Thoracic aorta (tissue), 2 donors: ENCODE results near the gene SEC61A2. TPM values are rescaled to one million over a fixed set of nuclear protein-coding genes. Genes with fewer than 3 reads are reported as not detected.

Experiments
- ATAC-seq: fragments of 150-250 bp; one replicate; pipeline ENCODE4 v1.8.0; 2017; ENCODE audit warnings: low read depth; ENCODE audit not compliant: insufficient number of reproducible peaks, low FRiP score
- DNase-seq: peaks from one replicate; pipeline ENCODE4 v3.0.0-alpha.2; 2020; ENCODE audit warnings: low spot score
- H3K27ac ChIP-seq, 2 donors: fragments of 200-600 bp; sonication (generic); 1 replicate in 1 of 2; 2 replicates in 1 of 2; pipeline ENCODE4 v1.5.1; 2016; ENCODE audit warnings: mild to moderate bottlenecking in 2 of 2, moderate library complexity in 2 of 2
- H3K27me3 ChIP-seq: fragments of 200-600 bp; sonication (generic); replicated peaks from 2 replicates; pipeline ENCODE4 v1.6.0; 2016; ENCODE audit warnings: mild to moderate bottlenecking; ENCODE audit not compliant: insufficient read depth
- H3K36me3 ChIP-seq: fragments of 200-600 bp; sonication (generic); one replicate; pipeline ENCODE4 v1.5.1; 2016
- H3K4me1 ChIP-seq, 2 donors: fragments of 200-600 bp; sonication (generic); 1 replicate in 1 of 2; 2 replicates in 1 of 2; pipeline versions ENCODE4 v1.5.1 to v1.6.0; 2016; ENCODE audit warnings: low read depth in 2 of 2, mild to moderate bottlenecking in 1 of 2; ENCODE audit not compliant: control insufficient read depth in 1 of 2
- H3K4me3 ChIP-seq: fragments of 200-600 bp; sonication (generic); 2 replicates; pipeline ENCODE4 v1.5.1; 2016; ENCODE audit warnings: mild to moderate bottlenecking
- H3K9me3 ChIP-seq: fragments of 200-600 bp; sonication (generic); 2 replicates; pipeline ENCODE4 v1.5.1; 2016
- CTCF ChIP-seq: fragments of 200-600 bp; sonication (generic); IDR thresholded peaks from one replicate; pipeline ENCODE4 v1.5.1; 2019; ENCODE audit warnings: antibody characterized with exemption
- total RNA-seq, 2 donors: library from RNA; depleted of rRNA; stranded (reverse); fragments of >200 nt; gene quantifications; one replicate each; pipeline versions ENCODE4 v1.1.0 to v1.2.3, GENCODE V29; 2016

Gene SEC61A2
- total RNA-seq, 2 donors from 2014 or later, result 3.5 to 15.4 TPM

GRCh38 chr10:12140038-12140437 lies 10.6 kb downstream of the SEC61A2 start:
- Histone ChIP-seq H3K4me1 (no peaks in the 10 kb centered on the region), H3K36me3 (peaks cover 27% of the 10 kb centered on the region), H3K27me3 (no peaks in the 10 kb centered on the region), H3K27ac (no peak overlapping the region), H3K9me3 (no peaks in the 10 kb centered on the region), H3K4me3 (no peak overlapping the region)
- DNase-seq, result no peak
- TF ChIP-seq CTCF, result no peak
- no peak for ATAC-seq

GRCh38 chr10:12144538-12144937 lies 15.1 kb downstream of the SEC61A2 start:
- H3K4me3 ChIP-seq, result no peak overlapping the region
- DNase-seq, result no peak
- no peaks in the 10 kb centered on the region for H3K4me1 ChIP-seq
- H3K27me3 ChIP-seq, result no peaks in the 10 kb centered on the region
- peaks cover 21% of the 10 kb centered on the region for H3K36me3 ChIP-seq
- ATAC-seq, result no peak
- no peak overlapping the region for H3K27ac ChIP-seq
- H3K9me3 ChIP-seq, result no peaks in the 10 kb centered on the region
- no peak for TF ChIP-seq CTCF

DNA sequence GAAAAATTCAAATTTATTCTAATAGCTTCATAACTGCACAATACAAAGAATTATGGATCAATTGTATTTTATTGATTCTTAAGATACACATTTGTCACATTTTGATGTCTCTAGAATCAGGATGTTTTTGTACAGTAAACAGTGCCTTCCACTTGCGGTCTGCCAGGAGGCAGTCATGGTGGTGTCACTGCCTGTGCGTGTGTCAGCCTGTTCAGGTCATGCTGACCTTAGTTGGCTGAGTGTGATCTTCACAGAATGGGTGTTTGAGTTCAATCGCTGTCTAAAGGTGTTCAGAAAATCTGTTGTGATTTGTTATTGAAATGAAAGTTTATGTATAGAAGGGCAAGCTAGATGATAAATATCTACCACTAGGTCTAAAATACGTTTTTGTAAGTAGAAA lies 20.7 kb downstream of the SEC61A2 start:
- DNase-seq (no peak), ATAC-seq (no peak)
- Histone ChIP-seq H3K27me3 (no peaks in the 10 kb centered on the region), H3K36me3 (peaks cover 12% of the 10 kb centered on the region), H3K27ac (no peak overlapping the region), H3K4me3 (no peak overlapping the region), H3K4me1 (no peaks in the 10 kb centered on the region), H3K9me3 (no peaks in the 10 kb centered on the region)
- TF ChIP-seq CTCF, result no peak

DNA sequence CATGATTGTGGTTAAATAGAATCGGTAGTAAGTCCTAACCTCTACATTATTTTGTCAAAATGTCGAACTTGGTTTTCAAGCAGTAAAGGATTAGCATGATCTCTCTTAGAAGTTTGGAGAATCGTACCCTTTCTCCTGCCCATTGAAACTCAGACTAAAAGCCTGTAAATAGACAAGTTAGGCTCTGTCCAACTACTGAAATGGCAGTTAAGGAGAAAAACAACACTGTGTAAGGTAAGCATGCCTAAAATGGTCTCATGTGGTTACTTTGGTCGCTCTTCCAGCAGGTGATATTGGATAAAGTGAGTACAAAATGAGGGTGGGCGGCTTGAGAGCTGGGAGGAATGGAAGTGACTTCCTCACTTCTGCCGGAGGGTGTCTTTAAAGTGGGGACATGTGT lies 25.0 kb downstream of the SEC61A2 start:
- Histone ChIP-seq H3K4me3 (no peak overlapping the region), H3K27ac (no peak overlapping the region), H3K9me3 (no peaks in the 10 kb centered on the region), H3K4me1 (no peaks in the 10 kb centered on the region), H3K36me3 (peaks cover 20% of the 10 kb centered on the region), H3K27me3 (no peaks in the 10 kb centered on the region)
- DNase-seq, result no peak
- ATAC-seq, result no peak
- no peak for TF ChIP-seq CTCF

DNA sequence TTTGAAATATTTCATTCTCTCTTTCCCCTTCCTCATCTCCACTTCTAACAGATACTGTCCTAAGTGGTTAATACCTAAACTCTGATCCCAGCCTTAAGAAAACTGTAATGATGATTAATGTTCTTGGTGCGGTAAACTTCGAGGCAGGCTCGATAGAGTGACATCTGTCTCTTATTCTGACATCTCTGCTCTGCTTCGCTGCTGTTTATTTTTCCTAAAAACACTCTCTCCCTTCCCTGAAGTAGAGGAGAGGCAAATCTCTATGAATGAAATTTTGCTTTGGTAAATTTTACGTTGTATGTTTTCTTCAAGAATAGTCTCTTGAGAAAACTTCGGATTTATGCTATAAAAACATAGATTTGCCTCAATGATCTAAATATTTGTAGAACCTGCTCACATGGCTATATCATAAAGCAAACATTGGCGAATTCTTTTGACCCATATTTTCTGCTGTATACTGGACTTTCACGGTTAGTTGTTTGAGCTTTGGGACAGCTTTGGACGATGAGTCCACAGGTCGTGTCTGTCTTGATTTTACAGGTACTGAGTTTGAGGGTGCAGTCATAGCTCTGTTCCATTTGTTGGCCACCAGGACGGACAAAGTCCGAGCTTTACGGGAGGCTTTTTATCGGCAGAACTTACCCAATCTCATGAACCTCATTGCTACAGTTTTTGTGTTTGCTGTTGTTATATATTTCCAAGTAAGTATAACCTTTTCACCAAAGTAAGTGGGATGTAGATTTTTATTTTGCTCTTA lies 27.1 kb downstream of the SEC61A2 start:
- no peak for TF ChIP-seq CTCF
- DNase-seq (no peak), ATAC-seq (no peak)
- H3K27ac ChIP-seq, result no peak overlapping the region
- H3K4me1 ChIP-seq, result no peaks in the 10 kb centered on the region
- H3K27me3 ChIP-seq, result no peaks in the 10 kb centered on the region
- no peak overlapping the region for H3K4me3 ChIP-seq
- peaks cover 29% of the 10 kb centered on the region for H3K36me3 ChIP-seq
- H3K9me3 ChIP-seq, result no peaks in the 10 kb centered on the region
